GM12878 (cell line): ENCODE measurements around the gene EXD3.

Experiments used
- EZH2 ChIP-seq: IDR thresholded peaks from 2 replicates; pipeline ENCODE4 v1.6.1; 2012; ENCODE audit warnings: low read depth, mild to moderate bottlenecking, control low read depth, inconsistent platforms, low read length, borderline replicate concordance; ENCODE audit not compliant: control insufficient read depth
- RAD21 ChIP-seq: IDR thresholded peaks from 2 replicates; pipeline ENCODE4 v1.6.1; 2011; ENCODE audit warnings: mild to moderate bottlenecking, low read depth, low read length, moderate library complexity; ENCODE audit not compliant: insufficient read depth
- RCOR1 ChIP-seq: conservative IDR thresholded peaks from 2 replicates; pipeline ENCODE4 v1.6.1; 2012; ENCODE audit warnings: low read depth, low read length, improper control_type of control experiment
- TF ChIP-seq, protein P1 (sequence below), 3 experiments: IDR thresholded peaks in 2 of 3; conservative IDR thresholded peaks in 1 of 3; 2 replicates each; pipeline ENCODE4 v1.5.1; 2011; ENCODE audit warnings: low read depth in 3 of 3, low read length in 3 of 3, mild to moderate bottlenecking in 3 of 3, control low read depth in 2 of 3, moderate library complexity in 2 of 3, inconsistent platforms in 1 of 3, mixed read lengths in 1 of 3; ENCODE audit not compliant: control insufficient read depth in 2 of 3, insufficient read depth in 1 of 3; ENCODE audit errors: extremely low read depth in 1 of 3

GRCh38 chr9:137315581-137316011 lies 107.4 kb downstream of the EXD3 start:
- TF ChIP-seq EZH2 (no peak), RAD21 (no peak), RCOR1 (no peak)
- TF ChIP-seq, protein P1, sequence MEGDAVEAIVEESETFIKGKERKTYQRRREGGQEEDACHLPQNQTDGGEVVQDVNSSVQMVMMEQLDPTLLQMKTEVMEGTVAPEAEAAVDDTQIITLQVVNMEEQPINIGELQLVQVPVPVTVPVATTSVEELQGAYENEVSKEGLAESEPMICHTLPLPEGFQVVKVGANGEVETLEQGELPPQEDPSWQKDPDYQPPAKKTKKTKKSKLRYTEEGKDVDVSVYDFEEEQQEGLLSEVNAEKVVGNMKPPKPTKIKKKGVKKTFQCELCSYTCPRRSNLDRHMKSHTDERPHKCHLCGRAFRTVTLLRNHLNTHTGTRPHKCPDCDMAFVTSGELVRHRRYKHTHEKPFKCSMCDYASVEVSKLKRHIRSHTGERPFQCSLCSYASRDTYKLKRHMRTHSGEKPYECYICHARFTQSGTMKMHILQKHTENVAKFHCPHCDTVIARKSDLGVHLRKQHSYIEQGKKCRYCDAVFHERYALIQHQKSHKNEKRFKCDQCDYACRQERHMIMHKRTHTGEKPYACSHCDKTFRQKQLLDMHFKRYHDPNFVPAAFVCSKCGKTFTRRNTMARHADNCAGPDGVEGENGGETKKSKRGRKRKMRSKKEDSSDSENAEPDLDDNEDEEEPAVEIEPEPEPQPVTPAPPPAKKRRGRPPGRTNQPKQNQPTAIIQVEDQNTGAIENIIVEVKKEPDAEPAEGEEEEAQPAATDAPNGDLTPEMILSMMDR (IDR thresholded peaks at IDR 0.05 in 2 of 3, conservative IDR thresholded peaks at IDR 0.05 in 1 of 3; ENCODE audit: control insufficient read depth in 2 of 3, extremely low read depth in 1 of 3, insufficient read depth in 1 of 3, low read depth in 3 of 3, low read length in 3 of 3): no peak
